IMR-90 (cell line): ENCODE measurements around the gene RAD18. TPM values are rescaled to one million over a fixed set of nuclear protein-coding genes. Genes with fewer than 3 reads are reported as not detected.

Experiments used
- ATAC-seq: fragments of 200-7000 bp; cut with Tn5 transposase; 2 replicates; pipeline ENCODE4 v1.9.1; 2020; ENCODE audit warnings: low read depth, mild to moderate bottlenecking, moderate library complexity
- BruUV-seq: library from RNA; stranded (reverse); fragments of 400-500 nt; replicated peaks from 2 replicates; lab custom pipeline; 2021; lab: Mats Ljungman, UMichigan
- CTCF ChIA-PET: fragments of 300-600 bp; formaldehyde crosslinking; extraction: SDS; loops from one replicate; lab custom pipeline; 2021; ENCODE audit warnings: antibody characterized with exemption; lab: Yijun Ruan, JAX
- POLR2A ChIA-PET: fragments of 300-600 bp; sonication (Branson Sonifier 250); formaldehyde crosslinking; loops from one replicate; lab custom pipeline; 2022; ENCODE audit warnings: antibody characterized with exemption; ENCODE audit not compliant: unreplicated experiment; lab: Charles Lee
- DNase-seq: peaks from one replicate; pipeline ENCODE4 v3.0.0; 2013
- H2AFZ ChIP-seq: replicated peaks from 2 replicates; pipeline ENCODE3; 2013; ENCODE audit warnings: low read length, mild to moderate bottlenecking; ENCODE audit not compliant: poor library complexity
- H2AK5ac ChIP-seq: 2 replicates; pipeline ENCODE4 v1.6.1; 2013; ENCODE audit warnings: low read depth, low read length, inconsistent platforms
- H2AK9ac ChIP-seq: replicated peaks from 2 replicates; pipeline ENCODE3; 2013; ENCODE audit warnings: mild to moderate bottlenecking, low read depth, low read length, moderate library complexity; ENCODE audit not compliant: poor library complexity
- H2BK120ac ChIP-seq: 2 replicates; pipeline ENCODE4 v1.6.1; 2013; ENCODE audit warnings: low read depth, low read length, inconsistent platforms
- H2BK15ac ChIP-seq: 3 replicates; pipeline ENCODE4 v1.6.1; 2013; ENCODE audit warnings: low read depth, low read length, inconsistent platforms
- H2BK20ac ChIP-seq: 2 replicates; pipeline ENCODE4 v1.6.1; 2013; ENCODE audit warnings: low read depth, mild to moderate bottlenecking, inconsistent platforms, low read length, moderate library complexity
- H2BK5ac ChIP-seq: 2 replicates; pipeline ENCODE4 v1.6.1; 2013; ENCODE audit warnings: mild to moderate bottlenecking, low read depth, low read length, inconsistent platforms; ENCODE audit not compliant: poor library complexity, severe bottlenecking
- H3K14ac ChIP-seq: replicated peaks from 2 replicates; pipeline ENCODE4 v1.6.1; 2013; ENCODE audit warnings: low read depth, low read length, inconsistent platforms
- H3K18ac ChIP-seq: 2 replicates; pipeline ENCODE4 v1.6.1; 2013; ENCODE audit warnings: low read depth, low read length, control low read depth
- H3K23ac ChIP-seq: 2 replicates; pipeline ENCODE4 v1.6.1; 2013; ENCODE audit warnings: low read depth, low read length, inconsistent platforms
- H3K27ac ChIP-seq: 2 replicates; pipeline ENCODE4 v1.5.1; 2013; ENCODE audit warnings: mild to moderate bottlenecking, control low read depth, low read length; ENCODE audit not compliant: insufficient read depth
- H3K27me3 ChIP-seq: 2 replicates; pipeline ENCODE4 v1.6.1; 2013; ENCODE audit warnings: low read length; ENCODE audit not compliant: control insufficient read depth, insufficient read depth
- H3K36me3 ChIP-seq: 2 replicates; pipeline ENCODE4 v1.6.1; 2013; ENCODE audit warnings: low read length, mixed read lengths; ENCODE audit not compliant: control insufficient read depth, insufficient read depth
- H3K4ac ChIP-seq: 2 replicates; pipeline ENCODE4 v1.6.1; 2013; ENCODE audit warnings: low read depth, low read length, inconsistent platforms
- H3K4me1 ChIP-seq: 2 replicates; pipeline ENCODE4 v1.6.1; 2013; ENCODE audit warnings: low read length, mixed read lengths; ENCODE audit not compliant: control insufficient read depth, insufficient read depth
- H3K4me2 ChIP-seq: 2 replicates; pipeline ENCODE4 v1.6.1; 2013; ENCODE audit warnings: low read depth, mild to moderate bottlenecking, control low read depth, low read length, moderate library complexity
- H3K4me3 ChIP-seq: 2 replicates; pipeline ENCODE4 v1.5.1; 2013; ENCODE audit warnings: low read depth, mild to moderate bottlenecking, control low read depth, low read length, moderate library complexity; ENCODE audit not compliant: insufficient read depth
- H3K56ac ChIP-seq: 2 replicates; pipeline ENCODE4 v1.6.1; 2013; ENCODE audit warnings: low read length, inconsistent platforms; ENCODE audit not compliant: insufficient read depth; ENCODE audit errors: extremely low read depth
- H3K79me1 ChIP-seq, 2 experiments: 2 replicates each; pipeline ENCODE4 v1.6.1; 2013; ENCODE audit warnings: low read length in 2 of 2, inconsistent platforms in 1 of 2, low read depth in 1 of 2
- H3K9ac ChIP-seq: 2 replicates; pipeline ENCODE4 v1.6.1; 2013; ENCODE audit warnings: low read depth, low read length, control low read depth
- H3K9me1 ChIP-seq: 2 replicates; pipeline ENCODE4 v1.6.1; 2013; ENCODE audit warnings: low read length, inconsistent platforms; ENCODE audit not compliant: insufficient read depth
- H3K9me3 ChIP-seq: 2 replicates; pipeline ENCODE4 v1.6.1; 2013; ENCODE audit warnings: low read length; ENCODE audit not compliant: control insufficient read depth, insufficient read depth
- H4K20me1 ChIP-seq: 2 replicates; pipeline ENCODE4 v1.6.1; 2013; ENCODE audit warnings: low read length, inconsistent platforms; ENCODE audit not compliant: insufficient read depth
- H4K5ac ChIP-seq: 2 replicates; pipeline ENCODE4 v1.6.1; 2013; ENCODE audit warnings: mild to moderate bottlenecking, low read depth, low read length, control low read depth
- H4K8ac ChIP-seq, 2 experiments: 2 replicates each; pipeline ENCODE4 v1.6.1; 2013; ENCODE audit warnings: low read depth in 2 of 2, low read length in 2 of 2, control low read depth in 1 of 2, inconsistent platforms in 1 of 2
- H4K91ac ChIP-seq: 2 replicates; pipeline ENCODE4 v1.6.1; 2013; ENCODE audit warnings: low read depth, low read length, inconsistent platforms; ENCODE audit not compliant: insufficient read depth
- CTCF ChIP-seq: conservative IDR thresholded peaks from 2 replicates; pipeline ENCODE4 v1.5.1; 2012; ENCODE audit warnings: mild to moderate bottlenecking, low read depth, low read length, improper control_type of control experiment
- USF2 ChIP-seq: fragments of 150-350 bp; IDR thresholded peaks from 2 replicates; pipeline ENCODE4 v1.6.1; 2017; ENCODE audit warnings: mild to moderate bottlenecking, antibody characterized with exemption, low read length, low read depth
- WGBS, 2 experiments: methylation state at CpG; one replicate each; pipeline versions ENCODE4 v1.1.5 to v1.1.7; 2013; ENCODE audit warnings: missing lambda C conversion rate in 2 of 2; ENCODE audit not compliant: insufficient read length in 1 of 2; ENCODE audit errors: extremely low coverage in 2 of 2; 5-methylcytosine and 5-hydroxymethylcytosine counted together
- dilution Hi-C: fragments of 300-500 bp; cut with HindIII; formaldehyde crosslinking; loops from one replicate; pipeline ENCODE4 v1.14.3; 2018; ENCODE audit warnings: low sequenced_read_pairs; ENCODE audit not compliant: unreplicated experiment
- in situ Hi-C: fragments of 300-500 bp; cut with MboI; formaldehyde crosslinking; loops from 3 replicates; pipeline ENCODE4 v1.14.3; 2019; ENCODE audit warnings: low sequenced_read_pairs, inconsistent platforms, mixed read lengths
- intact Hi-C: fragments of 100-400 bp; cut with micrococcal nuclease; formaldehyde crosslinking; loops from 2 replicates; pipeline ENCODE4 v1.10.0; 2022
- polyA plus RNA-seq, 3 experiments: library from polyadenylated mRNA; depleted of rRNA; stranded (reverse); fragments of >200 nt; gene quantifications; 2 replicates each; pipeline ENCODE4 v1.2.3, GENCODE V29; 2012; ENCODE audit warnings: low replicate concordance in 1 of 3
- total RNA-seq: library from RNA; depleted of rRNA; stranded (reverse); fragments of >200 nt; gene quantifications from 2 replicates; pipeline ENCODE4 v1.2.3, GENCODE V29; 2012

RAD18 gene
- total and polyA plus RNA-seq, 2 of the 4 experiments (the other 2 are of a cell fraction), result 8.2 to 17.2 TPM

- Histone ChIP-seq H3K56ac (no peak overlapping the region), H3K9ac (no peak overlapping the region), H2AK5ac (no peak overlapping the region), H3K79me1 (no peaks in the 10 kb centered on the region), H2BK15ac (no peak overlapping the region), H2AFZ (no peak overlapping the region), H3K9me1 (no peaks in the 10 kb centered on the region), H2AK9ac (no peak overlapping the region), H2BK120ac (no peak overlapping the region), H3K4me2 (no peak overlapping the region), H4K91ac (no peak overlapping the region), H3K4me1 (no peaks in the 10 kb centered on the region), H2BK20ac (no peak overlapping the region), H4K8ac (no peak overlapping the region), H3K27ac (no peak overlapping the region), H3K36me3 (no peaks in the 10 kb centered on the region), H3K23ac (no peak overlapping the region), H3K14ac (no peak overlapping the region), H3K18ac (no peak overlapping the region), H3K4me3 (no peak overlapping the region), H3K27me3 (peaks cover 9% of the 10 kb centered on the region), H4K5ac (no peak overlapping the region), H3K4ac (no peak overlapping the region), H3K9me3 (no peaks in the 10 kb centered on the region), H4K20me1 (no peaks in the 10 kb centered on the region), H2BK5ac (no peak overlapping the region)
- DNase-seq, result peak; percentile 47
- ChIA-PET CTCF (interaction anchor here (0.9 to 1.1 kb wide), 3 partner anchors 15 to 330 kb away, joined by 3 to 4 read pairs (median 4); partner anchors contain the start of gene OXTR), POLR2A (no interaction called here)
- intact Hi-C loops (loop anchor here (5.0 kb wide), 1 partner anchor 380 kb away; no protein-coding TSS in a partner anchor), in situ Hi-C loops (loop anchor here (5.0 kb wide), 2 partner anchors 95 to 330 kb away; no protein-coding TSS in a partner anchor), dilution Hi-C loops (no loop called here)
- WGBS, 2 experiments, result 100% methylated on average over 2 of the region's 2 CpGs; no CpG with 5 or more reads in 1 of the 2 experiments
- no peak; the same call in 1 of the 2 replicates for ATAC-seq
- TF ChIP-seq CTCF (no peak), USF2 (peak; percentile 75)
- no TSS peak for BruUV-seq
These were observed 9.4 kb upstream of the RAD18 start for GRCh38 chr3:8972639-8973038.
